ENCODE measurements around the gene DUSP9.

DUSP9 gene

DNA sequence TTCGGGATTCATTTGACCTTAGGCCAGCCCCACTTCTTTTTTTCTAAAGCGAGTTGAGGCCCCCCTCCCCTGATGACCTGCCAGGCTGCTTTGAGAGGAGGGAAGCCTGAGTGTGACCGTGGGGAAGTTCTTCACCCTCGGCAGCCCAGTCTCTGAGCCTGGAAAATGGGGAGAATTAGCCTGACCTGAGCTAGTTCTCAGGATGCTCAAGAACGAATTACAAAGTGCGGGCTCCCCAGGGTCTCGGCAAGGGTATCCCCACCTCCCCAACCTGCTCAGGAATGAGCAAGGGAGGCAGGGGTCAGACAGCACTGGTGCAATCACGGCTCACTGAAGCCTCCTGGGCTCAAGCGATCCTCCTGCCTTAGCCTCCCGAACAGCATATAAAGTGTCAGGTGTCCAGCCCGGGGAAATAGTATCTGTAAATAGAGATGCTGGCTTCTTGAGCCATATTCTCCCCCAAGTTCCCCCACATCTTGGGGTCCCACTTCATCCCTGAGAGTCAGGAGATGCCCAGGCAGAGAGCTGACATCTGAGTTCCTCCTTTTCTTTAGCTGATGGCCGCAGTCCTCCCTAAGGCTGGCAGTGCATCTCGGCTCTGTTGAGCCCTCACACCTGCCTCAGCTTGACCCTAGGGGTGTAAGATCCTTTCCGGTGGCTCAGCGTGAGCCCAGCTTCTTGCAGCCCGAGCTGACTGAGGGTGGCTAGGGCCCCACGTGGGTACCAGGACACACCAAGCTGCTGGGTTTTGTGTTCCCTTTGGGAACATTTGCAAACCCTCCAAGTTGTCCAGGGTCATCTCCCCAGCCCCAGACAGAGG is 1.6 kb downstream of the DUSP9 start:
- TF ChIP-seq, protein P1, sequence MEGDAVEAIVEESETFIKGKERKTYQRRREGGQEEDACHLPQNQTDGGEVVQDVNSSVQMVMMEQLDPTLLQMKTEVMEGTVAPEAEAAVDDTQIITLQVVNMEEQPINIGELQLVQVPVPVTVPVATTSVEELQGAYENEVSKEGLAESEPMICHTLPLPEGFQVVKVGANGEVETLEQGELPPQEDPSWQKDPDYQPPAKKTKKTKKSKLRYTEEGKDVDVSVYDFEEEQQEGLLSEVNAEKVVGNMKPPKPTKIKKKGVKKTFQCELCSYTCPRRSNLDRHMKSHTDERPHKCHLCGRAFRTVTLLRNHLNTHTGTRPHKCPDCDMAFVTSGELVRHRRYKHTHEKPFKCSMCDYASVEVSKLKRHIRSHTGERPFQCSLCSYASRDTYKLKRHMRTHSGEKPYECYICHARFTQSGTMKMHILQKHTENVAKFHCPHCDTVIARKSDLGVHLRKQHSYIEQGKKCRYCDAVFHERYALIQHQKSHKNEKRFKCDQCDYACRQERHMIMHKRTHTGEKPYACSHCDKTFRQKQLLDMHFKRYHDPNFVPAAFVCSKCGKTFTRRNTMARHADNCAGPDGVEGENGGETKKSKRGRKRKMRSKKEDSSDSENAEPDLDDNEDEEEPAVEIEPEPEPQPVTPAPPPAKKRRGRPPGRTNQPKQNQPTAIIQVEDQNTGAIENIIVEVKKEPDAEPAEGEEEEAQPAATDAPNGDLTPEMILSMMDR (IDR thresholded peaks at IDR 0.05; ENCODE audit: insufficient read depth, low read length): no peak
- TF ChIP-seq, protein P2, sequence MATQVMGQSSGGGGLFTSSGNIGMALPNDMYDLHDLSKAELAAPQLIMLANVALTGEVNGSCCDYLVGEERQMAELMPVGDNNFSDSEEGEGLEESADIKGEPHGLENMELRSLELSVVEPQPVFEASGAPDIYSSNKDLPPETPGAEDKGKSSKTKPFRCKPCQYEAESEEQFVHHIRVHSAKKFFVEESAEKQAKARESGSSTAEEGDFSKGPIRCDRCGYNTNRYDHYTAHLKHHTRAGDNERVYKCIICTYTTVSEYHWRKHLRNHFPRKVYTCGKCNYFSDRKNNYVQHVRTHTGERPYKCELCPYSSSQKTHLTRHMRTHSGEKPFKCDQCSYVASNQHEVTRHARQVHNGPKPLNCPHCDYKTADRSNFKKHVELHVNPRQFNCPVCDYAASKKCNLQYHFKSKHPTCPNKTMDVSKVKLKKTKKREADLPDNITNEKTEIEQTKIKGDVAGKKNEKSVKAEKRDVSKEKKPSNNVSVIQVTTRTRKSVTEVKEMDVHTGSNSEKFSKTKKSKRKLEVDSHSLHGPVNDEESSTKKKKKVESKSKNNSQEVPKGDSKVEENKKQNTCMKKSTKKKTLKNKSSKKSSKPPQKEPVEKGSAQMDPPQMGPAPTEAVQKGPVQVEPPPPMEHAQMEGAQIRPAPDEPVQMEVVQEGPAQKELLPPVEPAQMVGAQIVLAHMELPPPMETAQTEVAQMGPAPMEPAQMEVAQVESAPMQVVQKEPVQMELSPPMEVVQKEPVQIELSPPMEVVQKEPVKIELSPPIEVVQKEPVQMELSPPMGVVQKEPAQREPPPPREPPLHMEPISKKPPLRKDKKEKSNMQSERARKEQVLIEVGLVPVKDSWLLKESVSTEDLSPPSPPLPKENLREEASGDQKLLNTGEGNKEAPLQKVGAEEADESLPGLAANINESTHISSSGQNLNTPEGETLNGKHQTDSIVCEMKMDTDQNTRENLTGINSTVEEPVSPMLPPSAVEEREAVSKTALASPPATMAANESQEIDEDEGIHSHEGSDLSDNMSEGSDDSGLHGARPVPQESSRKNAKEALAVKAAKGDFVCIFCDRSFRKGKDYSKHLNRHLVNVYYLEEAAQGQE (IDR thresholded peaks at IDR 0.05; ENCODE audit: insufficient replicate concordance, low read depth): no peak
- TF ChIP-seq SPI1 (IDR thresholded peaks at IDR 0.05; ENCODE audit: borderline replicate concordance, low read depth) (no peak), GABPA (IDR thresholded peaks at IDR 0.05; ENCODE audit: low read depth) (no peak), POLR2AphosphoS5 (IDR thresholded peaks at IDR 0.05; ENCODE audit: low read depth) (no peak)
- DNase-seq (ENCODE audit: low read depth in 1 of 2, low spot score in 1 of 2): no peak
- no peak overlapping the region for H3K27ac ChIP-seq (replicated peaks)
- no peak overlapping the region for H3K4me3 ChIP-seq (replicated peaks; ENCODE audit: insufficient read depth, low read length)
- H3K27me3 ChIP-seq (ENCODE audit: insufficient read depth, poor library complexity, severe bottlenecking): peaks cover 26% of the 10 kb centered on the region

DNA sequence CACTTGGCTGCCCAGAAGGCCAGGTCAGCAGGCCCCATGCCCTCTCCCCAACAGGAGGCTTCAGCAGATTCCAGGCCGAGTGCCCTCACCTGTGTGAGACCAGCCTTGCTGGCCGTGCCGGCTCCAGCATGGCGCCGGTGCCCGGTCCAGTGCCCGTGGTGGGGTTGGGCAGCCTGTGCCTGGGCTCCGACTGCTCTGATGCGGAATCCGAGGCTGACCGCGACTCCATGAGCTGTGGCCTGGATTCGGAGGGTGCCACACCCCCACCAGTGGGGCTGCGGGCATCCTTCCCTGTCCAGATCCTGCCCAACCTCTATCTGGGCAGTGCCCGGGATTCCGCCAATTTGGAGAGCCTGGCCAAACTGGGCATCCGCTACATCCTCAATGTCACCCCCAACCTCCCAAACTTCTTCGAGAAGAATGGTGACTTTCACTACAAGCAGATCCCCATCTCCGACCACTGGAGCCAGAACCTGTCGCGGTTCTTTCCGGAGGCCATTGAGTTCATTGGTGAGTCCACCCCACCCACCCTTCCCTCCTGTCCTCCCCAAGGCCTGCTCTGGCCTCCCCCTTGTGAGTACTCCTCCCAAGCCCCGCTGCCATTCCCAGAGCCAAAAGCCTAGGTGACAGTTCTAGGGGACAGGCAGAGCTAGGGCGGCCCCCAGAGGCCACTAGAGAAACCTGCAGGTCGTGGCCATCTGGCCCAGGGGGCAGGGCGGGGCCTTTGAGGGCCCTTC is 2.3 kb downstream of the DUSP9 start:
- no peak for TF ChIP-seq GABPA (IDR thresholded peaks at IDR 0.05; ENCODE audit: low read depth)
- no peak for TF ChIP-seq POLR2AphosphoS5 (IDR thresholded peaks at IDR 0.05; ENCODE audit: low read depth)
- TF ChIP-seq SPI1 (IDR thresholded peaks at IDR 0.05; ENCODE audit: borderline replicate concordance, low read depth): no peak
- Histone ChIP-seq H3K4me3 (replicated peaks; ENCODE audit: insufficient read depth, low read length) (no peak overlapping the region), H3K27ac (replicated peaks) (no peak overlapping the region), H3K27me3 (ENCODE audit: insufficient read depth, poor library complexity, severe bottlenecking) (peaks cover 22% of the 10 kb centered on the region)
- peak in 1 of 2 experiments; percentile 22 for DNase-seq (ENCODE audit: low read depth in 1 of 2, low spot score in 1 of 2)

DNA sequence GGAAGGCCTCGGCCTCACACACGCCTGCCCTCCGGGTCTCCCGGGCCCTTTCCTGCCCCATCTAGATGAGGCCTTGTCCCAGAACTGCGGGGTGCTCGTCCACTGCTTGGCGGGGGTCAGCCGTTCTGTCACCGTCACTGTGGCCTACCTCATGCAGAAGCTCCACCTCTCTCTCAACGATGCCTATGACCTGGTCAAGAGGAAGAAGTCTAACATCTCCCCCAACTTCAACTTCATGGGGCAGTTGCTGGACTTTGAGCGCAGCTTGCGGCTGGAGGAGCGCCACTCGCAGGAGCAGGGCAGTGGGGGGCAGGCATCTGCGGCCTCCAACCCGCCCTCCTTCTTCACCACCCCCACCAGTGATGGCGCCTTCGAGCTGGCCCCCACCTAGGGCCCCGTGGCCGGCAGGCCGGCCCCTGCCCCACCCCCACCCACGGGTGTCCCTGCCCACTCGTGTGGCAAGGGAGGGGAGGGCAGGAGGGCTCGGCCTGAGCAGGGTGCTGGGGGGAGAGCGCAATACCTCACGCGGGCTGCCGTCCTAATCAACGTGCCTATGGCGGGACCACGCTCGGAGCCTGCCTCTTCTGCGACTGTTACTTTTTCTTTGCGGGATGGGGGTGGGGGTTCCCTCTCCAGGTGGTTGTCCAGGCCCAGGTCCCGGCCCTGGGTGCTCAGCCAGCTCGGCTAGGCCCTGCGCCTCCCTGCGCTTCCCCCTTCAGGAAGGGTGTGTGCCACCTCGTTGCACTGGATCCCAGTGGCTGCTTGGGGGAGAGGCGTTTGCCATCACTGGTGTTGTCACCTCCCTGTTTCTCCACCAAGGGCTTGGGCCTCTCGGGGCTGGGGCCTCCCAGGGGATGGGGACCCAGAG is 3.1 kb downstream of the DUSP9 start:
- peaks cover 14% of the 10 kb centered on the region for H3K27me3 ChIP-seq (ENCODE audit: insufficient read depth, poor library complexity, severe bottlenecking)
- H3K4me3 ChIP-seq (replicated peaks; ENCODE audit: insufficient read depth, low read length): no peak overlapping the region
- H3K27ac ChIP-seq (replicated peaks): no peak overlapping the region
- no peak for DNase-seq (ENCODE audit: low read depth in 1 of 2, low spot score in 1 of 2)
- TF ChIP-seq, protein P2 (IDR thresholded peaks at IDR 0.05; ENCODE audit: insufficient replicate concordance, low read depth): no peak
- TF ChIP-seq POLR2AphosphoS5 (IDR thresholded peaks at IDR 0.05; ENCODE audit: low read depth) (no peak), SPI1 (IDR thresholded peaks at IDR 0.05; ENCODE audit: borderline replicate concordance, low read depth) (no peak), GABPA (IDR thresholded peaks at IDR 0.05; ENCODE audit: low read depth) (no peak)
- TF ChIP-seq, protein P1 (IDR thresholded peaks at IDR 0.05; ENCODE audit: insufficient read depth, low read length): no peak

Measured in HL-60 (cell line).